Measurements from ENCODE around the gene CYP2A13.
A peak's percentile ranks its signal among the peaks of the same experiment; 100 is the strongest.

- TF ChIP-seq POLR2A (IDR thresholded peaks at IDR 0.05), result no peak
- peak; percentile 56 to 92 (median 81) for TF ChIP-seq CTCF (IDR thresholded peaks at IDR 0.05)
These were observed 56.2 kb downstream of the CYP2A13 start for GRCh38 chr19:41144403-41144802.

Measured in body of pancreas (tissue), 4 donors.